Measurements from ENCODE around the gene PPP2R5A.
"Not testable (repeated sequence)": the region's sequence is repeated elsewhere in the genome, so short reads cannot be mapped to it uniquely, and the experiment has no call there.

The PPP2R5A gene

DNA sequence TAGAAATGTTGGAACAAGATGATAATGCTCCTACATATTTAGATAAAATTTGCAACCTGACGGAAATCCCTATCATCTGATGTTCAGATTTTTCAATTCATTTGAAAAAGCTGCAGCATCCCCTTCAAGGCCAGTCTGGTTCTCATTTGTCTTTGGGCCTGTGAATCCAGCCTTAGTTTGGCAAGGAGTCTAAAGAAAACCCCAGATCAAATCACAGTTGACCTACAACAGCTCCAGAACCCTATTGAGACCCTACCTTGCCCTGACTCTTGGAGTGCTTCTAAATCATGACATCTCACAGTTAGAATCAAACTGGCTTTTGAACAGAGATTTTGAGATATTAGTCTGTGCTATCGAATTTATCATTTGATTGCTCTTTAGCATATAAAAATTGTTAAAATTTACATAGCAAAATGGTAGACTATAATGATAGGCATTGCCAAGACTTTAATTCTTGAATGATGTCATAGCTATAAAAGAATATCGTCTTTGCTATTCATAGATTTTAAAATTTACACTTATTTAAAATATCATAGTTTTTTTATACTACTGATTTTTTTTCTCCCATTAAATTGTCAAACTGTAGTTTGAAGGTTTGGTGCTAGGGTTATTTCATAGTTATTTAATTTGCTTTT, 2.2 kb downstream of the PPP2R5A start:
- no peaks in the 10 kb centered on the region for H3K27me3 ChIP-seq (ENCODE audit: insufficient read depth, poor library complexity, severe bottlenecking)
- no peak for DNase-seq (ENCODE audit: low read depth in 1 of 2, low spot score in 1 of 2)
- peak overlapping the region; percentile 92 for H3K4me3 ChIP-seq (replicated peaks; ENCODE audit: insufficient read depth, low read length)
- TF ChIP-seq GABPA (IDR thresholded peaks at IDR 0.05; ENCODE audit: low read depth): no peak
- TF ChIP-seq, protein P1, sequence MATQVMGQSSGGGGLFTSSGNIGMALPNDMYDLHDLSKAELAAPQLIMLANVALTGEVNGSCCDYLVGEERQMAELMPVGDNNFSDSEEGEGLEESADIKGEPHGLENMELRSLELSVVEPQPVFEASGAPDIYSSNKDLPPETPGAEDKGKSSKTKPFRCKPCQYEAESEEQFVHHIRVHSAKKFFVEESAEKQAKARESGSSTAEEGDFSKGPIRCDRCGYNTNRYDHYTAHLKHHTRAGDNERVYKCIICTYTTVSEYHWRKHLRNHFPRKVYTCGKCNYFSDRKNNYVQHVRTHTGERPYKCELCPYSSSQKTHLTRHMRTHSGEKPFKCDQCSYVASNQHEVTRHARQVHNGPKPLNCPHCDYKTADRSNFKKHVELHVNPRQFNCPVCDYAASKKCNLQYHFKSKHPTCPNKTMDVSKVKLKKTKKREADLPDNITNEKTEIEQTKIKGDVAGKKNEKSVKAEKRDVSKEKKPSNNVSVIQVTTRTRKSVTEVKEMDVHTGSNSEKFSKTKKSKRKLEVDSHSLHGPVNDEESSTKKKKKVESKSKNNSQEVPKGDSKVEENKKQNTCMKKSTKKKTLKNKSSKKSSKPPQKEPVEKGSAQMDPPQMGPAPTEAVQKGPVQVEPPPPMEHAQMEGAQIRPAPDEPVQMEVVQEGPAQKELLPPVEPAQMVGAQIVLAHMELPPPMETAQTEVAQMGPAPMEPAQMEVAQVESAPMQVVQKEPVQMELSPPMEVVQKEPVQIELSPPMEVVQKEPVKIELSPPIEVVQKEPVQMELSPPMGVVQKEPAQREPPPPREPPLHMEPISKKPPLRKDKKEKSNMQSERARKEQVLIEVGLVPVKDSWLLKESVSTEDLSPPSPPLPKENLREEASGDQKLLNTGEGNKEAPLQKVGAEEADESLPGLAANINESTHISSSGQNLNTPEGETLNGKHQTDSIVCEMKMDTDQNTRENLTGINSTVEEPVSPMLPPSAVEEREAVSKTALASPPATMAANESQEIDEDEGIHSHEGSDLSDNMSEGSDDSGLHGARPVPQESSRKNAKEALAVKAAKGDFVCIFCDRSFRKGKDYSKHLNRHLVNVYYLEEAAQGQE (IDR thresholded peaks at IDR 0.05; ENCODE audit: insufficient replicate concordance, low read depth): no peak
- no peak for TF ChIP-seq POLR2AphosphoS5 (IDR thresholded peaks at IDR 0.05; ENCODE audit: low read depth)
- TF ChIP-seq SPI1 (IDR thresholded peaks at IDR 0.05; ENCODE audit: borderline replicate concordance, low read depth): no peak
- TF ChIP-seq, protein P2, sequence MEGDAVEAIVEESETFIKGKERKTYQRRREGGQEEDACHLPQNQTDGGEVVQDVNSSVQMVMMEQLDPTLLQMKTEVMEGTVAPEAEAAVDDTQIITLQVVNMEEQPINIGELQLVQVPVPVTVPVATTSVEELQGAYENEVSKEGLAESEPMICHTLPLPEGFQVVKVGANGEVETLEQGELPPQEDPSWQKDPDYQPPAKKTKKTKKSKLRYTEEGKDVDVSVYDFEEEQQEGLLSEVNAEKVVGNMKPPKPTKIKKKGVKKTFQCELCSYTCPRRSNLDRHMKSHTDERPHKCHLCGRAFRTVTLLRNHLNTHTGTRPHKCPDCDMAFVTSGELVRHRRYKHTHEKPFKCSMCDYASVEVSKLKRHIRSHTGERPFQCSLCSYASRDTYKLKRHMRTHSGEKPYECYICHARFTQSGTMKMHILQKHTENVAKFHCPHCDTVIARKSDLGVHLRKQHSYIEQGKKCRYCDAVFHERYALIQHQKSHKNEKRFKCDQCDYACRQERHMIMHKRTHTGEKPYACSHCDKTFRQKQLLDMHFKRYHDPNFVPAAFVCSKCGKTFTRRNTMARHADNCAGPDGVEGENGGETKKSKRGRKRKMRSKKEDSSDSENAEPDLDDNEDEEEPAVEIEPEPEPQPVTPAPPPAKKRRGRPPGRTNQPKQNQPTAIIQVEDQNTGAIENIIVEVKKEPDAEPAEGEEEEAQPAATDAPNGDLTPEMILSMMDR (IDR thresholded peaks at IDR 0.05; ENCODE audit: insufficient read depth, low read length): no peak
- H3K27ac ChIP-seq (replicated peaks): no peak overlapping the region

DNA sequence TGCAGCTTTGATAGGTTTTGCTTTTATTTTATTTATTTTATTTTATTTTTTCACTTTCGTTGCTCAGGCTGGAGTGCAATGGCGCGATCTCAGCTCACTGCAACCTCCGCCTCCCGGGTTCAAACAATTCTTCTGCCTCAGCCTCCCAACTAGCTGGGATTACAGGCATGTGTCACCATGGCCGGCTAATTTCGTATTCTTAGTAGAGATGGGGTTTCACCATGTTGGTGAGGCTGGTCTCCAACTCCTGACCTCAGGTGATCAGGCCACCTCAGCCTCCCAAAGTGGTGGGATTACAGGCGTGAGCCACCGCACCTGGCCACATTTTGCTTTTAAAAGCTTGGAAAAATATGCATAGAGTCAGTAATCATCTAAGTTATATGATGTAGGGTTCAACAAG, 2.8 kb downstream of the PPP2R5A start:
- not testable (repeated sequence) for H3K27ac ChIP-seq (replicated peaks); H3K27me3 ChIP-seq (ENCODE audit: insufficient read depth, poor library complexity, severe bottlenecking); DNase-seq (ENCODE audit: low read depth in 1 of 2, low spot score in 1 of 2)
- H3K4me3 ChIP-seq (replicated peaks; ENCODE audit: insufficient read depth, low read length): peak overlapping the region; percentile 13

DNA sequence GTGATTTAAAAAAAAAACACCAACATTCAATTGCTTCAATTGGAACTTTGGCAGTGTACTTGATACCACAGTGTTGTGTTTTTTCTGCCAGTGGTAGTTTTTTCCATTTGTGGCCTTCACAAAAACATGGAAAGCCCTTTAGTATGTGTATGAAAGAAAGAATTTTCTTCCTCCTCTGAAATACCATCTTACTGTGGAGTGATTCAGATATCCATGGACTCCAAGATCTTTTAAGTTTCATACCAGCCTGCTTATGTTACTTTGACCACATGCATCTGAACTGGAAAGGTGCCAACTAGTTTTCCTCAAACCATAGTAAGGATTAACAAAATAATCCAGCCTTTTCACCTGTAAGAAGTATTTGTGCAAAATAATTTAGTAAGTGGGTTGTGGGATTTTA, 3.4 kb downstream of the PPP2R5A start:
- no peak for DNase-seq (ENCODE audit: low read depth in 1 of 2, low spot score in 1 of 2)
- H3K27me3 ChIP-seq (ENCODE audit: insufficient read depth, poor library complexity, severe bottlenecking): no peaks in the 10 kb centered on the region
- H3K27ac ChIP-seq (replicated peaks): no peak overlapping the region
- peak overlapping the region; percentile 0; the same call in 1 of the 2 replicates for H3K4me3 ChIP-seq (replicated peaks; ENCODE audit: insufficient read depth, low read length)
- TF ChIP-seq, protein P2 (IDR thresholded peaks at IDR 0.05; ENCODE audit: insufficient read depth, low read length): no peak
- TF ChIP-seq GABPA (IDR thresholded peaks at IDR 0.05; ENCODE audit: low read depth) (no peak), POLR2AphosphoS5 (IDR thresholded peaks at IDR 0.05; ENCODE audit: low read depth) (no peak), SPI1 (IDR thresholded peaks at IDR 0.05; ENCODE audit: borderline replicate concordance, low read depth) (no peak)
- TF ChIP-seq, protein P1 (IDR thresholded peaks at IDR 0.05; ENCODE audit: insufficient replicate concordance, low read depth): no peak

DNA sequence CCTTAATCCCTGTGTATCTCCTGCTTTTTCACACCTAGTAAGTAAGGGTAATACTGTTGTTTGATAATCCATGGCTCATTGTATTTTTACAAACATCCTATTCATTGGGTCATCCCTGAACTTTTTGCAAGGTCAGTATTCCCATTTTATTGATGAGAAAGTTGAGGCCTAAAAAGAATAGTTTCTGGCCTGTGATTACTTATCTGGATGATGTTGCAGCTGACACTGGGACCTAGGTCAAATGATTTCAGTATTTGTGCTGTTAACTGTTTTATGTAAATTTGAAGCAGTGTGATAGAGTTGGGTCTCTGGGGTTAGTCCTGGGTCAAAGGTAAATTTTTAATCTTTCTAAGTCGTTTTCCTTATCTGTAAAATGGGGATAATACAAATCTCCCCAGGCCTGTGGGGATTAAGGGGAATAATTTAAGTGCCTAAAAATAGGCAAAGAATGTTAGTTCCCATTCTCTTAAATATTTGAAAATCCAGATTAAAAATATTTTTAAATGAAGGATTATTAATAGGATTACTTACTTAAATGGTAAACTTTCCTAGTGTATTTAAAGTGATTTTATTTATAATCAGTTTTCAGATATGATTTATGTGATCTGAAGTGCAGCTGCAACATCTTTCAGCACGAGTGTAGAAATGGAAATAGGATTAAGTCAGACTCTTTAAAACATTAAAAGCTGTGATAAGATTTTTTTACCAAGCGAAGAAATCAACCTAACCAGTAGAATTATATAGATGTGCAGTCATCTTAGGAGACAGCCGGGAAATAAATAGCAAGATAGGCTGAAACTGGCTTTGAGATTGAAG, 4.3 kb downstream of the PPP2R5A start:
- TF ChIP-seq POLR2AphosphoS5 (IDR thresholded peaks at IDR 0.05; ENCODE audit: low read depth) (no peak), SPI1 (IDR thresholded peaks at IDR 0.05; ENCODE audit: borderline replicate concordance, low read depth) (no peak), GABPA (IDR thresholded peaks at IDR 0.05; ENCODE audit: low read depth) (no peak)
- TF ChIP-seq, protein P2 (IDR thresholded peaks at IDR 0.05; ENCODE audit: insufficient read depth, low read length): no peak
- TF ChIP-seq, protein P1 (IDR thresholded peaks at IDR 0.05; ENCODE audit: insufficient replicate concordance, low read depth): no peak
- no peak overlapping the region for H3K4me3 ChIP-seq (replicated peaks; ENCODE audit: insufficient read depth, low read length)
- no peak overlapping the region for H3K27ac ChIP-seq (replicated peaks)
- H3K27me3 ChIP-seq (ENCODE audit: insufficient read depth, poor library complexity, severe bottlenecking): no peaks in the 10 kb centered on the region
- no peak for DNase-seq (ENCODE audit: low read depth in 1 of 2, low spot score in 1 of 2)

All from HL-60 (cell line).